HCT116 (cell line): ENCODE results near the gene CD82. TPM values are rescaled to one million over a fixed set of nuclear protein-coding genes. Genes with fewer than 3 reads are reported as not detected.

Source experiments
- ATAC-seq: fragments of 200-7000 bp; cut with Tn5 transposase; 2 replicates; pipeline ENCODE4 v1.9.1; 2020; ENCODE audit warnings: mild to moderate bottlenecking, moderate library complexity
- BruUV-seq: library from RNA; stranded (reverse); fragments of 400-500 nt; replicated peaks from 2 replicates; lab custom pipeline; 2021; lab: Mats Ljungman, UMichigan
- CTCF ChIA-PET: fragments of 300-600 bp; sonication (Branson Sonifier 250); formaldehyde crosslinking; loops from one replicate; lab custom pipeline; 2021; ENCODE audit warnings: antibody characterized with exemption; lab: Charles Lee
- POLR2A ChIA-PET: fragments of 300-600, 350-600 bp; sonication (Branson Sonifier 250); formaldehyde crosslinking; loops from one replicate; lab custom pipeline; 2021; ENCODE audit warnings: antibody characterized with exemption; lab: Charles Lee
- RAD21 ChIA-PET, 2 experiments: fragments of 300-600 bp; sonication (Branson Sonifier 250); formaldehyde crosslinking; loops; one replicate each; lab custom pipeline; 2023; ENCODE audit warnings: low total read pairs in 2 of 2; ENCODE audit not compliant: uncharacterized antibody in 2 of 2, unreplicated experiment in 2 of 2, low non-redundant PET in 1 of 2; lab: Charles Lee
- DNase-seq: peaks from one replicate; pipeline ENCODE4 v3.0.0-alpha.2; 2010; ENCODE audit warnings: low read depth, low spot score
- H2AFZ ChIP-seq: fragments of 200-600 bp; shearing (Covaris generic), sonication (generic); 2 replicates; pipeline ENCODE4 v1.6.1; 2017; ENCODE audit warnings: low read depth, mixed run types, mixed read lengths, antibody characterized with exemption, low read length; ENCODE audit not compliant: poor library complexity, severe bottlenecking
- H3K27ac ChIP-seq: 2 replicates; pipeline ENCODE4 v1.5.1; 2012; ENCODE audit warnings: low read depth, low read length
- H3K27me3 ChIP-seq: fragments of 200-600 bp; sonication (generic); 2 replicates; pipeline ENCODE4 v1.6.1; 2016; ENCODE audit warnings: mixed run types, low read length, mixed read lengths; ENCODE audit not compliant: insufficient read depth
- H3K36me3 ChIP-seq, 2 experiments: fragments of 200-500 bp in 1 of 2; fragments of 200-600 bp in 1 of 2; sonication (Bioruptor generic) in 1 of 2; sonication (generic) in 1 of 2; 2 replicates each; pipeline versions ENCODE4 v1.5.1 to v1.6.1; 2014 to 2016; ENCODE audit warnings: low read length in 2 of 2, inconsistent platforms in 1 of 2, mixed read lengths in 1 of 2, mixed run types in 1 of 2; ENCODE audit not compliant: insufficient read depth in 2 of 2, control insufficient read depth in 1 of 2
- H3K4me1 ChIP-seq, 2 experiments: fragments of 200-600 bp in 1 of 2; sonication (generic) in 1 of 2; 2 replicates each; pipeline versions ENCODE4 v1.5.1 to v1.6.1; 2012 to 2017; ENCODE audit warnings: low read length in 2 of 2, inconsistent platforms in 1 of 2, mild to moderate bottlenecking in 1 of 2, mixed read lengths in 1 of 2, mixed run types in 1 of 2, moderate library complexity in 1 of 2; ENCODE audit not compliant: insufficient read depth in 2 of 2, control insufficient read depth in 1 of 2
- H3K4me2 ChIP-seq: fragments of 200-600 bp; sonication (generic); 2 replicates; pipeline ENCODE4 v1.6.1; 2017; ENCODE audit warnings: mixed run types, low read length, mixed read lengths
- H3K4me3 ChIP-seq, 2 experiments: fragments of 200-600 bp in 1 of 2; sonication (generic) in 1 of 2; replicated peaks in 1 of 2; 2 replicates each; pipeline ENCODE4 v1.5.1; 2011 to 2016; ENCODE audit warnings: low read length in 2 of 2, control low read depth in 1 of 2, low read depth in 1 of 2, mild to moderate bottlenecking in 1 of 2, mixed read lengths in 1 of 2, mixed run types in 1 of 2
- H3K79me2 ChIP-seq: fragments of 200-600 bp; sonication (generic); 2 replicates; pipeline ENCODE4 v1.6.1; 2017; ENCODE audit warnings: mild to moderate bottlenecking, mixed run types, low read length, moderate library complexity, mixed read lengths; ENCODE audit not compliant: insufficient read depth
- H3K9ac ChIP-seq: fragments of 200-600 bp; sonication (generic); 2 replicates; pipeline ENCODE4 v1.6.1; 2016; ENCODE audit warnings: low read length, mixed read lengths
- H3K9me2 ChIP-seq: fragments of 200-600 bp; sonication (generic), shearing (Covaris generic); 2 replicates; pipeline ENCODE4 v1.6.1; 2017; ENCODE audit warnings: mixed run types, mild to moderate bottlenecking, moderate library complexity; ENCODE audit not compliant: insufficient read depth
- H3K9me3 ChIP-seq, 2 experiments: fragments of 200-500 bp in 1 of 2; fragments of 200-600 bp in 1 of 2; sonication (Bioruptor generic) in 1 of 2; sonication (generic) in 1 of 2; 2 replicates each; pipeline ENCODE4 v1.6.1; 2014 to 2017; ENCODE audit warnings: low read length in 2 of 2, mixed read lengths in 2 of 2, inconsistent platforms in 1 of 2, low read depth in 1 of 2, mild to moderate bottlenecking in 1 of 2, mixed run types in 1 of 2, moderate library complexity in 1 of 2; ENCODE audit not compliant: control insufficient read depth in 1 of 2, insufficient read depth in 1 of 2
- H4K20me1 ChIP-seq: fragments of 200-600 bp; sonication (generic), shearing (Covaris generic); 2 replicates; pipeline ENCODE4 v1.6.1; 2017; ENCODE audit warnings: mixed run types, mild to moderate bottlenecking, moderate library complexity; ENCODE audit not compliant: insufficient read depth
- CBX3 ChIP-seq: IDR thresholded peaks from 2 replicates; pipeline ENCODE4 v1.6.1; 2012; ENCODE audit warnings: low read depth
- CEBPB ChIP-seq: IDR thresholded peaks from 2 replicates; pipeline ENCODE4 v1.6.1; 2012; ENCODE audit warnings: low read depth
- EGR1 ChIP-seq: IDR thresholded peaks from 2 replicates; pipeline ENCODE4 v1.6.1; 2012; ENCODE audit warnings: low read depth
- FOSL1 ChIP-seq: IDR thresholded peaks from 2 replicates; pipeline ENCODE4 v1.6.1; 2012; ENCODE audit warnings: low read depth
- POLR2AphosphoS5 ChIP-seq: IDR thresholded peaks from 2 replicates; pipeline ENCODE4 v1.6.1; 2011; ENCODE audit warnings: mild to moderate bottlenecking, low read depth, low read length, moderate library complexity
- RAD21 ChIP-seq: IDR thresholded peaks from 2 replicates; pipeline ENCODE4 v1.6.1; 2012; ENCODE audit warnings: low read depth, mild to moderate bottlenecking
- SIN3A ChIP-seq: IDR thresholded peaks from 2 replicates; pipeline ENCODE4 v1.6.1; 2012; ENCODE audit warnings: low read depth
- SP1 ChIP-seq: IDR thresholded peaks from 2 replicates; pipeline ENCODE4 v1.6.1; 2012; ENCODE audit warnings: low read depth
- SRF ChIP-seq: IDR thresholded peaks from 2 replicates; pipeline ENCODE4 v1.6.1; 2012; ENCODE audit warnings: low read depth
- TCF7L2 ChIP-seq: IDR thresholded peaks from 2 replicates; pipeline ENCODE4 v1.7.0; 2011; ENCODE audit warnings: borderline replicate concordance, inconsistent platforms; ENCODE audit not compliant: insufficient read depth, insufficient read length; ENCODE audit errors: extremely low read depth
- YY1 ChIP-seq: IDR thresholded peaks from 2 replicates; pipeline ENCODE4 v1.6.1; 2011; ENCODE audit warnings: low read length, low read depth, moderate library complexity, mild to moderate bottlenecking; ENCODE audit not compliant: insufficient replicate concordance; ENCODE audit errors: extremely low read depth
- ZBTB33 ChIP-seq: IDR thresholded peaks from 2 replicates; pipeline ENCODE4 v1.6.1; 2011; ENCODE audit warnings: mild to moderate bottlenecking, low read length, moderate library complexity; ENCODE audit not compliant: insufficient replicate concordance; ENCODE audit errors: extremely low read depth
- ZNF274 ChIP-seq: fragments of 200-500 bp; sonication (Bioruptor generic); IDR thresholded peaks from 2 replicates; pipeline ENCODE4 v1.6.1; 2014; ENCODE audit warnings: mild to moderate bottlenecking, low read depth, low read length, inconsistent platforms
- intact Hi-C: fragments of 100-400 bp; cut with micrococcal nuclease; formaldehyde crosslinking; loops from 2 replicates; pipeline ENCODE4 v1.10.0; 2022
- total RNA-seq: library from RNA; stranded (reverse); gene quantifications from one replicate; pipeline ENCODE4 v1.2.1, GENCODE V29; 2021; ENCODE audit not compliant: unreplicated experiment

The CD82 gene
- total RNA-seq, 1 experiment from 2014 or later, result 16.7 TPM

GRCh38 chr11:44572884-44573283, 7.4 kb downstream of the CD82 start:
- Histone ChIP-seq H2AFZ (no peak overlapping the region), H3K9me3 (no peaks in the 10 kb centered on the region), H3K9ac (no peak overlapping the region), H3K79me2 (no peaks in the 10 kb centered on the region), H3K27ac (no peak overlapping the region), H3K27me3 (no peaks in the 10 kb centered on the region), H4K20me1 (no peaks in the 10 kb centered on the region), H3K36me3 (no peaks in the 10 kb centered on the region), H3K9me2 (no peaks in the 10 kb centered on the region), H3K4me3 (no peak overlapping the region), H3K4me1 (peaks cover 0 to 23% of the 10 kb centered on the region in 2 experiments; a peak in 2 of 4 replicates), H3K4me2 (no peak overlapping the region)
- POLR2A ChIA-PET, result no interaction called here
- TF ChIP-seq SIN3A (no peak), SRF (no peak), YY1 (no peak), RAD21 (no peak), ZNF274 (no peak), TCF7L2 (no peak), FOSL1 (no peak), POLR2AphosphoS5 (no peak), SP1 (no peak), EGR1 (no peak), CBX3 (no peak), CEBPB (no peak), ZBTB33 (no peak)
- intact Hi-C loops, result no loop called here
- BruUV-seq, result no TSS peak
- RAD21 ChIA-PET, result no interaction called here
- DNase-seq (no peak), ATAC-seq (no peak)
- CTCF ChIA-PET, result interaction anchor here (1.4 kb wide), 1 partner anchor 14 kb away, joined by 3 read pairs; no protein-coding TSS in a partner anchor
